Neural cell (in vitro differentiated cells): ENCODE data around the gene FBXO10.

Source experiments
- CTCF ChIP-seq: fragments of 450-650 bp; IDR thresholded peaks from 2 replicates; pipeline ENCODE4 v1.5.1; 2014; ENCODE audit warnings: antibody characterized with exemption, mild to moderate bottlenecking, moderate library complexity; ENCODE audit not compliant: poor library complexity, severe bottlenecking
- REST ChIP-seq: IDR thresholded peaks from 2 replicates; pipeline ENCODE4 v1.6.1; 2012; ENCODE audit warnings: borderline replicate concordance

- TF ChIP-seq REST: no peak
- TF ChIP-seq CTCF: no peak
These were observed 95.4 kb downstream of the FBXO10 start for GRCh38 chr9:37480759-37481158.
